HG03378 (cell line): ENCODE results near the gene ANKRD60.

Experiments used
- ATAC-seq: cut with Tn5 transposase; IDR thresholded peaks from one replicate; pipeline ENCODE4 v1.9.1; 2021; ENCODE audit warnings: mild to moderate bottlenecking, moderate library complexity; ENCODE audit not compliant: unreplicated experiment

ANKRD60 gene

DNA sequence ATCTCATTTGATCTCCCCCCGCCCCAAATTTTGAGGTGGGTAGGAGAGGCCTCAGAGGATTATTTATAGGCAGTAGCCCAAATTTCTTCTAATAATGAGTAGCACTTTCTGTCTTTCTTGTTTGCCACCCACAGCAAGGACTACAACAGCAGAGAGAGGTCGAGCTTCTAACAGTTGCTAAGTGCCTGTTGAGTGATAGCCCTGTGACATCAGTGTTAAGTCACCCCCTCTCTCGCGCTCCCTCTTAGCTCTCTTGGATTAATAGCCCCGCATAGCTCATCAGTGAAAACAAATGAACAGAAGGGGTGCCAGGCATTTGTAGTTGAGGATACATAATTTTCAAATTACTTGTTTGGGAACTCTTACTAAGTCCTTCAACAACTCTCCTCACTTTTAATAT, 3.5 kb downstream of the ANKRD60 start:
- ATAC-seq, result no peak

DNA sequence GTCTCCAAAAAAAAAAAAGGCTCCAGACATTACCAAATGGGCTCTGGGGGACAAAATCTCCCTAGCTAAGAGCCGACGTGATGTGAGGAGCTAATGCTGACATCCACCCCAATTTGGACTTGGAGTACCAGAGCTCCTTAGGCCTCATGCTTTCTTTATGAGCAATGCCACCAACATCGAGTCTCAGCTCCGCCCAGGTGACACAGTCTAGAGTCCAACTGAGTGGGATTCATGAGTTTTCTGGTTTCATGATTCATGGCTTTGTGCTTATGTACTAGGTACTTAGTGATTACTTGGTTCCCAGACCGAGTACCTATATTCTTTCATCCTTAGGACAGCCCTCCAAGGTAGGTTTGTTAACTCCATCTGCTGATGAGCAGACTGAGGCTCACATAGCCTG, 4.4 kb downstream of the ANKRD60 start:
- ATAC-seq, result no peak

DNA sequence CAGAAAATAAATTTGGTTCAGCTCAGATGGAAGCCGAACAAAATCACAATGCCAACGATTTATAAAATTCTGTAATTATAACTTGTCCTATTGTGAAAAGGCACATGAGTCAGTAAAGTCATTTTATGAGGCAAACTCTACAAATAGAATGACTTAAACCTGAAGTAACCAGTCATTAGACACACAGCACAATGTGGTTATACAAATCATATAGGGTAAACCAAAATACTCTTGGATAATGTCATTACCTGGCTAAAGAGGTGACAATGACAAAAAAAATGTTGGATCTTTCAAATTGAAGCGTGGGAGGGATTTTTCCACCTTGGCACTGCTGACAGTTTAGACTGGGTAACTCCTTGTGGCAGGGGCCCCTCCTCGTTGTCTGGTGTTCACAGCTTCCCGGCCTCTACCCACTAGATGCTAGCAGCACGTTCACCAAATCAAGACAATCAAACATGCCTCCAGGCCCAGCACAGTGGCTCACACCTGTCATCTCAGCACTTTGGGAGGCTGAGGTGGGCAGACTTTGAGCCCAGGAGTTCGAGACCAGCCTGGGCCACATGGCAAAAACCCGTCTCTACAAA, 5.0 kb downstream of the ANKRD60 start:
- no peak for ATAC-seq

DNA sequence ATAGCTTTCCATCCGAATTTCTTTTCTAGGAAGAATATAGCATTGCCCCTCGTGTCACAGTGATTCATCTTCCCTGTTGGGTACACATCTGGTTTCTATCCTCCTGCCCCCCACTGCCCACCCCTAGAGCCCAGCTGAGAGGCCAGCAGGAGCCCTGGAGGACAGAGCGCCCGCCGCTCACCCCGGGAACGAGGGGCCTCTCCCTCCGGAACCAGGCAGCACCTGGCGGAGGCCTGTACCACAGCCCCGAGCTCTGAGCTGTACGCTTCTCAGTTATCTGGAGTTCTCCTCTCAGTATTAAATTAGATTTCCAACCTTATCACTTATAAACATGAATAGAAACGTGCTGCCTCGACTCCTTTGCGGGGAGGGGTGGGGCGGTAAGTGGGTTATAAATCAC, 6.0 kb downstream of the ANKRD60 start:
- no peak for ATAC-seq

DNA sequence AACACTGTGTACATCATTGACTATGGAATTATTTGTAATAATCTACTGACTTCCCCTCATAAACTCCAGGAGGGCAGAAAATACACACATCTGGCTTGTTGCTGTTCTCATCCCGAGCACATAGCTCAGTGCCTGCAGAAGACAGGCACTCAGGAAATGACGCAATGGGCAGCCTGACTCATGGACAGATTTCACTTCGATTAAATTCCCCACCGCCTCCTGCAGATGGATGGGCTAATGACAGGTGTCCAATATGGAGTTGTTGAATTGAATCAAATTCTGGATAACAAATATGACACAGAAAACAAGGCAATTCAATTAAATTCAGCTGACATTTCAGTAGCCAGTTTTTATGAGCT, 9.1 kb downstream of the ANKRD60 start:
- no peak for ATAC-seq

DNA sequence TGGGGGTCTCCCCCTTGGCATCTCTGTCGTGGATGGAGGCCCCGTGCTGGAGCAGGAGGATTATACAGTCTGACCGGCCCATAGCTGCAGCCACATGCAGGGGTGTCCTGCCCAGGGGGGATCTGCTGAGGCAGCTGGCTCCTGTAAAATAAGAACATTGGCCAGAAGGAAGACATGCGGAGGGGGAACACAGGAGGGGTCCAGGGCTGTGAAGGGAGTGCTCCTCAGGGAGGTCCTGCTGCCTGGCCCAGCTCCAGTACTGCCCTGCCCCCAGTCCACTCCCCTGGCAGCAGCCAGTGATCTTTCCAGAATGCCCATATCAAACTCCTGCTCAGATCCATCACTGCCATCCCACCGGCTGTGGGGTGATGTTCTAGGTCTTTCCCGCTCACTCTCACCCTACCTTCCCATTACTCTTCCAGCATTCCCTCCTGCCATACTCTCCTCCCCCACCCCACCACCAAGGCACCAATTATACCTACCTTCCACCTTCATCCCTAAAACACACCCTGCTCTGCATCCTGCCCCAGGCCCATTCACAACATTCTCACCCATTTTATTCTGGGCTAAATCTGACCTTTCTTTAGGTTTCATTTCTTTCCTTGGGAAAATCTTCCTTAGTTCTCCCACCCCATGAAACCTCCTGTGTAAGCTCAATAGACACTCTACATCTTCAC, 9.7 kb downstream of the ANKRD60 start:
- ATAC-seq, result no peak

DNA sequence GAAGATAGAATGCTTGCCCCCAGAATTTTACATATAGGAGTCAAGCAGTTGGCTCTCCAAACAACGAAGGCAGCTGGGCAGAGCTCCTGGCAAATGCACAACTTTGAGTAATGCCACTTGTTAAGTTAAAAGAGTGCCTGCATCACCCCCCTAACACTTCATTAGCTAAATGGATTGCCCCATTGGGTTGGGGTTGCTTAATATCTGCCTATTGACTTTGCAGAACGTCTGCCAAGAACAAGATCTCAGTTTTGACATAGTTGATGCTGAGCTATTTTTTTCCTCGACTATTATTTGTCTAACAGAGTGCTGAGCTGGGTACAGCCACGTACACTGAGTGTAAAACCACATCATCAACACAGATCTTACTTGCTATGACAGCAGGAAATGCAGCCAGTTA, 12.1 kb downstream of the ANKRD60 start:
- no peak for ATAC-seq

DNA sequence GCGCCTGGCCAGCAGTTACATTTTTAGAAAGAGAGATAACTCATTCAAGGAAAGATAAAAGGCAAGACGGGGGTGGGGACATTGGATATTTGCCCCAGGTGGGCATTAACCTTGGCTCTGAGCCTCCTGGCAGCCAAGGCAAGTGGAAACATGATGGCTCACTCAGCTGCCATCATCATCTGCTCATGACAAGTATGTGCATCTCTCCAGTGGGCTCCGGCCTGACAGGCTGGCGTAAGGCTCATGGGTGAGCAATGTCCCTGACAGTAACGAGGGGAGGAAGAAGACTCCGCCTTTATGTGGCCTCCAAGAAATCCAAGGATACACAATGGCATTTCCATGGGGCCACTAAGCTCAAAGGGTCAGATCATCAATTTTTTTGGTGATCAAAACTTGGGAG, 13.3 kb downstream of the ANKRD60 start:
- no peak for ATAC-seq

DNA sequence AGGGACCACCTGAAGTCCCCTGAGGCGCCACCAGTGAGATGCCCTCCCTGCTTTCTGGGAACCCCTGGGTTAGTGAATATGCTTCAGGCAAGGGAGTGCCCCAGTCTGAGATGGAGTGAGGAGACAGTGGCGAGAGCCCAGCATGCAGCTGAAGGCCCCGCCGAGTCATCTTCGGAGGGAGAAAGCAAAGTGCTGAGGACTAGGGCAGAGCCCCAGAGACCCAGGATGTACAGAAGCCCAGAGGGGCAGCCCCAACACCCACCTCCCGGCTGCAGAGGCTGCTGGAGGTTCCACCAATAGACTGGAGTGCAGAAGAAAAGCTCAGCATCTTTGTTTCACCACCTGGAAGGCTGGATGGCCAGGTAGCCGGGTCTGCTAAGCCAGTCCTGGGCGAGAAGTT, 14.1 kb downstream of the ANKRD60 start:
- ATAC-seq, result no peak

DNA sequence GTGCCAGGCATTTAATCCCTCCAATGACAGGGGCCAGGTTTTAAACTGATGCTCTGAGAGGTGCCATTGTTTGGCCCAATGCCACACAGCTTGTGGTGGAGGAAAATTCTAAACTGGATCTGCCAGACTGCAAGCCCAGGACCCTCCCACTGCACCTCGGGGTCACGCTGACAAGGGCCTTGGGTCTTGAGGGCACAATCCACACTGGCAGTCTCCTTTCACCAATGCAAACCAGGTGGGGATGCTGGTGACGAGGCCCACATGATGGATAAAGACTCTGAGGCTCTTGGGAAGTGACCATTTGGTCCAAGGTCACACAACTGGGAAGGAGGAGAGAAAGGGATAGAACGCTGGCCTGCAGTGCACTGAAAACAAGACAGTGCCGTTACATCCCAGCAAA, 14.7 kb downstream of the ANKRD60 start:
- no peak for ATAC-seq

DNA sequence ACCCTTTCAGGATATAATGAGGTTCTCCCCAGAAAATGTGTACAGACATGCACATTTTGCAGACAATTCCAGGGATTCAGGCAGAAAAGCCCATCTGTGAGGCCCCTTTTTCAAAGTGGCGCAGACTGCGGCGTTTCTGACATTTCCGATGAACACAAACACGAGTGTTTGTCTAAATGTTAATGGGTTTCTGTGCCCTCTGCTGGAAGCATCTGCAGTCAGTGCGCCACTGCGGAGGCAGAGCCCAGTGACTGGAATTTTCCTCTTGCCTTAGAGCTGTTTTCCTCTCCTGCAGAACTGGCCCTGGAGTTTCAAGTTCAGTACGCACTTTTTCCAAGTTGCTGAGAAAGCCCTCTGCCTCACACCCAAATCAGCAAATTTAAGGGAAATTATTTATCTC, 15.3 kb downstream of the ANKRD60 start:
- ATAC-seq, result no peak

DNA sequence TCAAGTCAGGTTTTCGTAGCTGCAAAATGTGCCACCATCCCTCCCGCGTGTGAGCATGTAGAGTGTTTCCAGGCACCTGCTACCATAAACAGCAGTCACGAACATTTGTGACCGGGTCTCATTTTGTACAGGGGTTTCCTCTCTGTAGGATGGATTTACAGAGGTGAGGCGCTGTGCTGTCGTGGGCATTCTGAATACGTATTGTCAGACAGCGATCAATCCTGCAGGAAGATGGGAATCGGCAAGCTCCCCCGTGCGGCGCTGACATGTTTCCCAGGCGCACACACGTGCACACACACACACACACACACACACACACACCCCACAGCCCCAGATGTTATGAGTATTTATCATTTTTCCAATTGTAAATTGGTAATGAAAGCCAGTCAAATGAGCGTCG, 15.8 kb downstream of the ANKRD60 start:
- no peak for ATAC-seq

DNA sequence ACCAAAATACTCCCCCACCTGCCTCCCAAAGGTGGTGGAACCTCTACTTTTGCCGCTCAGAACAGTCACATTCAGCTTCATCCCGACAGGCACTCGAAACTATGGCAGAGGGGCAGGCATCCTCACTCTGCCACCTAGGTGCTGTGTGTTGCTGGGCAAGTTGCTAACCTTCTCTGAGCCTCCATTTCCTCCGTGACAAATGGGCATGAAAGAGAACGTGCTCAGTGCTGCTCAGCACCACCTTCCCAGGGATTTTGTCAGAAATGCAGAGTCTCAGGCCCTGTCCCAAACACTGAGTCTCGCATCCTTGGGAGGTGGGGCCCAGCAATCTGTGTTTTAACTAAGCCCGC, 18.1 kb downstream of the ANKRD60 start:
- no peak for ATAC-seq

DNA sequence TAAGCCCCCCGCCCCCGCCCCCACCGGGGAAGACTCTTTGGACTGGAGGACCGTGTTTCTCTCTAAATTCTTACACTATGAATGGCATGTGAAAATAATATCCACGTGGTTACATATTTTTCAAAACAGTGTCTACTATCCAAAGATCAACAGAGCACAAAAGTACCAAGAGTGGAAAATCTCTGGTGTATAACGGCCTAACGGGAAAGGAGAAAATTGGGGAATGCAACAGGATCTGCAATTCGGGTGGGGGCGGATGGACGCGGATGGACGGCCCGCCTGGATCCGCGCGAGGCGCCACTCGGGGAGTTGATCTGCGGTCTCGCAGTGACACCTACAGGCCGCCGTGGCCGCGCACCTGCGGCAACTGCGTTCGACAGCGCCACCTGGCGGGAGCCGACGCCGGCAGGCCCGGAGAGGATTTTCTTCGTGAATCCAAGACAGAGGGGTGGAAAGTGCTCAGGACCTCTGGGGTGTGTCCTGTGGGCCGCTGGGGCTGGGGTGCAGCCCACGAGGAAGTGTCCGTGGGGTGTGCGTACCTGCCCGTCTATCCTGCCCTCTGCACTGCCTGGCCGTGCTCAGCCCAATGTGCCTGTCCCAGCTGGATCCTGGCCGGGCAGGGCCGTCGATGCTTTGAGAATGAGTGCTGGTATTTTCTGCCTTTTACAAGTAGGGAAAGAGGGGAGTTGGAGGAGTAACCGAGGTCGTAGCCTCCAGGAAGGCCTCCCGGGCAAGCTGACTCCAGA, 18.6 kb downstream of the ANKRD60 start:
- ATAC-seq, result peak; percentile 42

DNA sequence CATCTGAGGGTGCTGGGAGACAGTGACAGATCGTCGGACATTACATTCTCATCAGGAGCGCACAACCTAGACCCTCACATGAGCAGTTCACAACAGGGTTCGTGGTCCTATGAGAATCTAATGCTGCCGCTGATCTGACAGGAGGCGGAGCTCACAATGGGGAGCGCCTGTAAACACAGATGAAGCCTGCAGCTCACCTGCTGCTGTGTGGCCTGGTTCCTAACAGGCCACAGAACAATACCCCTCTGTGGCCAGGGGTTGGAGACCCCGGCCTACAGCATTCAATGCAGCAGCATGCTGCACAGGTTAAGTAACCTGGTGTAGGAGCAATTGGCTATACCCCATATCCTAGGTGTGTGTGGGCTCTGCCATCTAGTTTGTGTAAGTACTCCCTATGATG, 19.5 kb downstream of the ANKRD60 start:
- ATAC-seq, result no peak

DNA sequence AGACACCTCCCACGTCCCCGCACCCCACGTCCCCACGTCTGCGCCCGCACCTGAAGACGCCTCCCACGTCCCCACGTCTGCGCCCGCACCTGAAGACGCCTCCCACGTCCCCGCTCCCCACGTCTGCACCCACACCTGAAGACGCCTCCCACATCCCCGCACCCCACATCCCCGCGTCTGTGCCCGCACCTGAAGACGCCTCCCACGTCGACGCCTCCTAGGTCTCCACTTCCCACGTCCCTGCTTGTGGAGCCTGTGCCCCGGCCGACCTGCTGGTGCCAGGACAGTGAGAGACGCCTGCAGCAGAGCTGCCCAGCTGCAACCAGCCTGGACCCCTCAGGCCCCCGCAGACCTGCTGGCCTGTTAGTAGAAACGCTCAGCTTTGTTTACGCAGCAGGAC, 22.6 kb downstream of the ANKRD60 start:
- ATAC-seq, result no peak

DNA sequence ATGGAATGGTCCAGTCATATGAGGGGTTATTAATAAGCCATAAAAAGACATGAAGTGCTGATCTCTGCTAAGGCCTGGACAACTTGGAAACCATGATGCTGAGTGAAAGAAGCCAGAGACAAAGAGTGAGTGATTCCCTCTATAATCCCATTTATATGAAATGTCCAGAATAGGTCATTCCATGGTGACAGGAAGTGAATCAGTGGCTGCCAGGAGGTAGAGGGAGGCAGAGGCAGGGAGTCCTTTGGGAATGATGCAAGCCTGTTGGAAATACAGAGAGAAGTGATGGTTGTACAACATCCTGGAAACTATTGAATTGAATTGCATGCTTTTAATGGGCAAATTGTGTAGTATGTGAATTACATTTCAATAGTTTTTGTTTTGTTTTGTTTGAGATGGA, 26.4 kb downstream of the ANKRD60 start:
- no peak for ATAC-seq

DNA sequence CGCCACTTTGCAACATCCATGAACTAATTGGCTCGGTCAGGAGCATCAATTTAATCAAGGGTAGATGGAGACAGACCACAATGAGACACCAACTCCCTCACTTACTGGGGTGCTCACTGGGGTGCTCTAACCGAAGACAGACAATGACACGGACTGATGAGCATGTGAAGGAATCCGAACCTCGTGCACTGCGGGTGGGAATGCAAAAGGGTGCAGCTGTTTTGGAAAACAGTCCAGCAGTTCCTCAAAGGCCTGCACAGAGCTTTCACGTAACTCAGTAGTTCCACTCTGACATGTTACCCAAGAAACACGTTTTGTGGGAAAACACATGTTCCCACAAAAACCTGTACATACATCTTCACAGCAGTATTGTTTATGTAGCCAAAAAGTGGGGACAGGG, 26.8 kb downstream of the ANKRD60 start:
- no peak for ATAC-seq

DNA sequence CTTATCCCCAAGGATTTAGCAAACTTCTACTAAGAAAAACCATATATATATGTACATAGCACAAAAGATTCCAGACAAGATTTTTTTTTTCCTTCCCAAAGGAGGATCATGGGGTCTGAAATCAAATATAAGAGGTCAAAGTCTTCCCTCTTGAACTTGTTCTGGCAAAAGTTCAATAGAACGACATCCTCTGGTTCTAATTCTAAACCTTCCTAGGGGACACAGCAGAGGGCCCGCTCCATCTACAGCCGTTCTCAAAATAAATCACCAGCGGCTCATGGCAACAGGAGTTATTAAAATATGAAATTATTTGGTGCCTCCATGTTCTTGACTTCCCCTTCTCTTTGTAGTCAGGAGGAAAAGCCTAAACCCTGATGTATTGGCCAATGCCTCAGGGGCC, 29.0 kb downstream of the ANKRD60 start:
- ATAC-seq, result no peak

DNA sequence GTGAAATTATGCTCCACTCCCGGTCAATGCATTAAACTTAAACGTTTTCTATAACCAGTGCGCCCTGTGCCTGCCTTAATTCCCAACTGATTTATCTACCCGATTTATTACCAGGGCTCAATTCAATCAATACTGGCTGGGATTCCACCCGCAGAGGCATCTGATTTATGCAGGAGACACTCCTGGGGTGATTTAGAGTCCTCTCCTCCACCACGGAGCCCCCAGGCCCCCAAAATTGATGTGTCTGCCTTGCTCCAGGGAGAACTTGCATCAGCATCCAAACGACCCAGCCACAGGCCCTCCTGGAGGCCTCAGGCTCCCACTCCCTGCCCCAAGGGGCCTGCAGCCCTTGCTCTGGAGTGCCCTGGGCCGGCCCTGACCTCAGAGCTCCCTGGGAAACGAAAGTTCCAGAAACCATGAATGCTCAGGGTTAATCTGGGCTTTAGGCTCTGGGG, 29.5 kb downstream of the ANKRD60 start:
- ATAC-seq, result no peak

DNA sequence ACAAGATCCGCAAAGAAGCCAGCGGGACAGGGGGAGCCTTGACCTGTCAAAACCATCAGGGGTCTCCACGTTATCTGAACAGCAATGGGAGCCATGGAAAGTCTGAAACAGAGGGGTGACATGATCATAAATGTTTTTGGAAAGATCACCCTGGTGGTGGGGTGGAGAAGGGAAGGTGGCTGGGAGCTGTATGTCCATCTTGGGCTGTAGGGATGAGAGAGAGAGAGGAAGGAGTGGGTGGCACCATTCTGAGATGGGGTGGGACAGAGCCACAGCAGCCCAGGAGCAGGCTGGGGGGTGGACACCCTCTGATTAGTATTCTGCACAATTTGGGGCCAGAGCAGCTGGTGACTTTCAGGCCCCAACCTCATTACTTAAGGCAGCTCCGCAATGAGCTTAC, 30.1 kb downstream of the ANKRD60 start:
- ATAC-seq, result no peak

DNA sequence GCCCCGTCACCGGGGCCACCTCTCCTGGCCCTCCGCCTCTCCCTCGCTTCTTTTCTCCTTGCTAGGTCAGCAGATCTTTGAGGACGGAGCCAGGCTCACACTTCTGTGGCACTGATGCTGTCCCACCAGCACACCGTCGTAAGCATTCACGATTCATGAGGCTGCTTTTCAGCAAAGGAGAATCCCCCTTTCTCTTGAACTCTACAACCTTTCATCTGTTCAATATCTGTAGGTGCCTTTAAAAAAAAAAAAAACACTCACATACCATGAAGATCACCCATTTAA, 31.3 kb downstream of the ANKRD60 start:
- no peak for ATAC-seq
